NCI-H2227 (cell line): Measurements from ENCODE around the gene ASB18.
"Not testable (repeated sequence)": the region's sequence is repeated elsewhere in the genome, so short reads cannot be mapped to it uniquely, and the experiment has no call there.

Source experiments
- DNase-seq: peaks from one replicate; lab custom pipeline; 2025; ENCODE audit not compliant: unreplicated experiment; lab: John Stamatoyannopoulos, UW

The ASB18 gene, protein sequence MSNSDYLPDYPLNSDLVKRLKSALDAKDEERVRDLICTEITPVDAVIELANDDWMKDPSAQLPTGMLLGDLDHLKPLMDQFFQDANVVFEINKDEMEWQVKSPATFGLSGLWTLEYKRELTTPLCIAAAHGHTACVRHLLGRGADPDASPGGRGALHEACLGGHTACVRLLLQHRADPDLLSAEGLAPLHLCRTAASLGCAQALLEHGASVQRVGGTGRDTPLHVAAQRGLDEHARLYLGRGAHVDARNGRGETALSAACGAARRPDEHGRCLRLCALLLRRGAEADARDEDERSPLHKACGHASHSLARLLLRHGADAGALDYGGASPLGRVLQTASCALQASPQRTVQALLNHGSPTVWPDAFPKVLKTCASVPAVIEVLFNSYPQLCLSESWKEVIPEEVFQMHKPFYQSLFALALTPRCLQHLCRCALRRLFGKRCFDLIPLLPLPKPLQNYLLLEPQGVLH

DNA sequence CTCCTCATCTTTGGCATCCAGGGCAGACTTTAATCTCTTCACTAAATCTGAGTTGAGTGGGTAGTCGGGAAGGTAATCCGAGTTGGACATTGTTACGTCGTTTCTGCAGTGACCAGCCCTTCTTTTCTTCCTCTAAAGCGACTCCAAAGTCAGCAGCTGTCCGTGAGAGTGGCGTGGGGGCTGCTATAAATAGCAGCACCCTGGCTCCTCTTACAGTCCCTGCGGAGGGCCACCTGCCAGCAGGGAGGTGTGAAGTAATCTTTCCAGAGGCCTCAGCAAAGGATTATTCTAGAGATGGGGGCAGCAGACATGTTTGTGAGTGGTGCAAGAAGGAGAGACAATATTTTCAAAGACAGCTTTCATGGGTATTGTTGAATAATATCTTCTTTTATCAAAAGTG is at the start of gene ASB18:
Gene ASB18 (minus strand): TSS at position 151 of the 400 bp plus-strand sequence. CDS start 61 bp downstream, at position 90.
- no peak for DNase-seq

DNA sequence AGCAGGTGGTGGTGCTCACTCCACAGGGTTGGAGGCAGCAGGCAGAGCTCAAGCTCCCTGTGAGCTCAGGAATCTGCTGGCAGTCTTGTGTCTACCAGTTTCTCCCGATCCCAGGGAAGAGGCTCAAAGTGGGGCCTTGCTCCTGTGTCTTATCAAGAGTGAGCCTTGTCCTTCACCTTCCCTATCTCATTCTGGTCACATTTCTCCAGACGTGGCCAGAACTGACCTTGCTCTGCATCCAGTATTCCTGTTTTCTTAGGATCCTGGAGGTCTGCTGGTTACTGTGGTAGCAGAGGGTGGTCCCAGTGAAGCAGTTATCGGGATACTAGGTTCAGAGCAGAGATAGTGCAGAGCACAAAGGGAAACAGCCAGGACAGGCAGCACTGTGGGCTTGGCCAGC is 47.1 kb upstream of the ASB18 start:
- no peak for DNase-seq

DNA sequence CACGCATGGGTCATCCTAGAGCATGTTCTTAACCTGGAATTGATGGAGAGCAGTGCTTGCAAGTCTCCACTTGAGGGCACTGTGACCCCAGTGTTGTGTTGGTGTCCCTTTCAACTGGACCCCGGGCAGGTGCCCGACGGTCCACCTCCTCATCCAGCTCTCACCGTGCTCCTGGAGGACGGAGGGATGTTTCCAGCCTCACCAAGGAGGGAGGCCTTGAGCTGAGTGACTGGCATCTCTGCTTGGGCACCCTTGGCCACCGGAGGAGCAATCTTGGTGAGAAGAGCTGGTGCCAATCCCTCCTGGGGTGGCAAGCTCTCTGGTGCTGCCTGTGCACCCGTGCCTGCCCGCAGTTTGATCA is 45.4 kb upstream of the ASB18 start:
- DNase-seq, result no peak

DNA sequence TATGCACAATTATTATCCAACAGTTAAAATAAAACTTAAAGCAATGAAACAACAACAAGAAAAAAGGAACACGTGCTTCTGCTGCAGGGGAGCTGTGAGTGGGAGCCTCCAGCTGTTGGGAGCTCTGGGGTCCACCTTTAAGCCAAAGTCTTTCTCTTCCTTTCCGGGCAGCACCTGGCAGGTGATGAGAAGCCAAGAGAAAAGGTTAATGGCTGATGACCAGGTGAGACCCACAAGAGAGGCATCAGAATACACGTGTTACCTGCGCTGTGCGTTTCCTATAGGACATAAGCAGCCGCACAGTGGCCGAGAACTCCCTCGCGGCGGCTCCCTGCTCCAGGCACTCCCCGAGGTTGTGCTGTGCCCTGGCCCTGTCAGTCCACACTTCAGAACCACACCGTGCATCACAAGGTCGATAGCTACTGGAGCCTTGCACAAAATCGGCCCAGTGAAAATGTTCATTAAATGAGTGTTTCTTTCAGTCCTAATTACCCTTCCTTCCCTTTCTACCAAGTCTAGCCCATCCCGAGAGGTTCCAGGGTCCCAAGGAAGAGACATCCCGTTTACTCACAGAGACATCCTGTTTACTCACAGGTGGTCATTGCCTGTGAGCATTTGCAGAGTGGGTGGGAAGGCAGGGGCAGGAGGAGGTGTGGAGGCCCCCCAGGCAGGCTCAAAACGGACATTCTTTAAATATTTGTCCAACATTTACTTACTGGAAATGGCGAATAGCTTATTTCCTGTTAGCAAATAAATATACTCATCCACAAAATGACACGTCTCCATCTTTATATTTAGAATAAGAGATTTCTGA is 44.9 kb upstream of the ASB18 start:
- no peak for DNase-seq

DNA sequence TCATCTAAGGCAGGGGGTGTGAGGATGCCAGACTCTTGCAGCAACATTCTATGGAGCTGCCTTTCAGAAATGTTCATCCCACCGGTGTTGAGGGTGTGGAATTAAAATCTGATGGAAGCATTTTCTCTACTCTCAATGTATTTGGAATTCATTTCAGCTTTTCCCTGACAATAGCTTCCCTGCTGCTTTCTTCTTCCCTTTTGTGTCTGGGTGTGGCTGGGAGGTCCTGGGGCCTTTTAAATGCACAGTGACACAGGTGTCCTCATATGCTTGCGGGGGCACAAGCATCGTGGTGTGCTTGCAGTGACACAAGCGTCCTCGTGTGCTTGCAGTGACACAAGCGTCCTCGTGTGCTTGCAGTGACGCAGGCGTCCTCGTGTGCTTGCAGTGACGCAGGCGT is 43.4 kb upstream of the ASB18 start:
- DNase-seq, result no peak

DNA sequence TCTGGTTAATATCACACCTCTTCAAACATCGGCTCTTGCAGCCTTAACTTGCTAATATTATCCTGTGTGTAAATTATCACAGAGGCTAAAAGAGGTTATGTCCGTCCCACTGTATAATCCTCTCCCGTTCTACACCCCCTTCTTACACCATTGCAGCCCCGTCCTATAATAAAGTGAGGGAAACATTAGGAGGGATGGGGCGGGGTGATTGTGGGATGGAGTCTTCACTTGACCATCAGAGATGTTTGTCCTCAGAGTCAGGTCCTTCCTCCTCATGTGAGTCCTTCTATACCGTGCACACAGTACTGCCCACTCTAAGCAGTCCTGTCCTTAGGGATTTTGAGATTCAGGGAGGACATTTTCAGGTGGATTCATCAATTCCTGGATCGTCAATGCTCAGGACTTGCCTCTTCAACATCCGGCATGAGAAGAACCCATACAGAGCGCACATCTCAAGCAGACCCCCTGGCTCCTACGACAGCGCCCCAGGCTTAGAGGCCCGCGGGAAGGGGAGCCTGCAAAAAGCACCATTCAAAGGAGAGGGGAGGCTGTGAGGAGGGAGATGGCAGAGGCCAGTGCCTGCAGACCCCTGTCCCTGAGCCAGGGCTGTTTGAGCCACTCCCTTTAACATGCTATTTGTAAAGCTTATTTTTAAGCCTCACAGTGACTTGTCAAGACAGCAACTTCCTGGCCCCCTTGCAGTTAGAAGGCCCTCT is 42.8 kb upstream of the ASB18 start:
- no peak for DNase-seq

DNA sequence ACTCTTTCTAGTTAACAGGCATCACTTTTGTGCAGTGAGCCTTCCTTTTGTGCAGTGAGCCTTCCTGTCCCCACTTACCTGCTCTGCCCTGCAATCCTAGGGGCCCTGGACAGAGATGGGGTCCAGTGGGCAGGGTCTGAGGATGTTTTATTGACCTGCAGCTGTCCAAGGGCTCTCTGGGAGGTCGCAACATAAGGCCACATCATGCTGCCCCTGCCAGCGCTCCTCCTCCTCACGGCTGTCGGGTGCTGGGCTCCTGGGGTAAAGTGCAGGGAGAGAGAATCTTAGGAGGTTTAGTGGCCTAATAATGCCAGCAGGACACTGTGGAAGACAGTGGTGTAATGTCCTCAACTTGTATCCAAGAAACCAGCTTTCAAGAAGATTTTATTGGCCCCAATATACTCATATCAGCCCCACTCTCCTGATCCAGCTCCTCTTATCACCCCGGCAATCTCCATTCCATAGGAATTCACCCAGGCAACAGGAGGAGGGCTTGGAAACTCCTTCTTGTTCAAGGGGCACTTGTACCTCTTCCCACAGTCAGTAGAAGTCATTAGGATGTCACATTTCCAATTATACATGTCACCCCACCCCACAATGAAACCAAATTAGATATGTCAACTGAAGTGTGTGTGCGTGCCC is 41.9 kb upstream of the ASB18 start:
- no peak for DNase-seq

DNA sequence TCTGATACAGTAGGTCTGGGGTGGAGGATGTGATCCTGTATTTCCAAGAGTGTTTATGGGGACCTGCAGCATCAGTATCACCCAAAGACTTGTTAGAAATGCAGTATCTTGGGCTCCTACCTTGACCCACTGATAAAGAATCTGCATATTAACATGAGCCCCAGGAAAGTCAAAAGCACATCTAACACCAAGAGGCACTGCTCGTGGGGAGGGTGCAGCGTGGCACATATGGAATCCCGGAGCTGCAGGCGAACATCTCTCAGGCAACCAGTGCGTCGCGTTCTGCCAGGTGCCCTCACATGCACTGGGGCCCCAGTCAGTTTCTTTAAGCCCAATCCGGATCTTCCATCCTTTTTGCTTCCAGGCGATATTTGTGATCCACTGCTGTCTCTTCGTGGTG is 41.3 kb upstream of the ASB18 start:
- DNase-seq, result no peak

DNA sequence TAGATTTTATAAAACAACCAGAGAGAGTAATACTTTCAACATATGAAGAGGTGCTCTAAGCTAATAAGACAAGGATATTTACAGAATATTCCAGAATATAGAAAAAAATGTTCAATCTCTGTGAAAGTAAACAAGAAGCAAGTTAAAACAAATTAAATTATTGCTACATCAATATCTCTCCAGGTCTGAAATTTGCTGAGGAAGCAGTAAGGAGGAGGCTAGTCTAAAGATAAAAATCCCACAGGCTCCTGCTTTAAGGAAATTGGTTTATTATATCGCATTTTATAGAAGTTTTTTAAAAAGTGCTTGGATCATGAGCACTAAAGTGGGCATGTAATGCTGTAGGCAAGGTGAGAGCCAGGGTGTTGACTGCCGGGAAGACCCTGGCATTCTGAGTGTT is 39.7 kb upstream of the ASB18 start:
- DNase-seq, result no peak

DNA sequence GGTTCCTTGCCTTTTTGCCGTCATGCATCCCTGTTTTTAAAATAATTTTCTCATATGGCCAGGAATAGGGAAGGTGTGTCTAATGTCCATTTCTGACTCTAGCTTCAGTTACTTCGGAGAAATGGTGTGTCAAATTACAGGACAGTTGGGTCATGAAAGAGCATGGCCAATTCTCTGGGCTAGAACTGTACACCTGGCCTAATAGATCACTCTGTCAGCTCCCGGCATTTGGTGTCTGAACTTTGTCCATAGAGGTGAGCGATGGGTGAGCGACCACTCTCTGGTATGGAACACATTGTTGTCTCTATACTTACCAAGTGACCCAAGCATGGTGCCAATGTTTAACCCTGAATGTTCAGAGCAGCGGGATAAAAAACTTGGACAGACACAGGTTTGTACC is 38.3 kb upstream of the ASB18 start:
- no peak for DNase-seq

DNA sequence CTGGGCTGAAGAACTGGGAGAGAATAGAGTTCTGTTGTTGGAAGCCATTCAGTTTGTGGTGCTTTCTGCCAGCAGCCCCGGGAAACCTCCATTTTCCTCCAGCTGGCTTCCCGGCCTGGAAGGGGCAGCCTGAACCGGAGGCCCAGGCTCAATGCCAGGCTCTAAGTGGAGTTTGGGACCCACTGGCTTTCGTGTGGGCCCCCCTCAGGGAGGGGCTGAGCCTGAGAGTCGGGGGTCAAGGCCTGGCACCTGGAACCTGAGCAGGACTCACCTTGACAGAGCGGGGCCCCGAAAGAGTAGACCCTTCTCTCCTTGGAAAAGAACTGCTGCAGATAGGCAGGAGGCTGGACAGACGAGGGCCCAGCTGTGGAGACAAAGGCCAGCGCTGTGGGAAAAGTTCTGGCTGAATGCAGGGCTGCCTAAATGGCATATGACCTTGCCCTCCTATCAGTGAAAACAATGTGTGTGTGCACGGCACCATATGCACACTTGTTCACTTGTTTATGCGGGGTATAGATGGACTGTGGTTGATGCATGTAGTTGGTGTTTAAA is 34.8 kb upstream of the ASB18 start:
- no peak for DNase-seq

DNA sequence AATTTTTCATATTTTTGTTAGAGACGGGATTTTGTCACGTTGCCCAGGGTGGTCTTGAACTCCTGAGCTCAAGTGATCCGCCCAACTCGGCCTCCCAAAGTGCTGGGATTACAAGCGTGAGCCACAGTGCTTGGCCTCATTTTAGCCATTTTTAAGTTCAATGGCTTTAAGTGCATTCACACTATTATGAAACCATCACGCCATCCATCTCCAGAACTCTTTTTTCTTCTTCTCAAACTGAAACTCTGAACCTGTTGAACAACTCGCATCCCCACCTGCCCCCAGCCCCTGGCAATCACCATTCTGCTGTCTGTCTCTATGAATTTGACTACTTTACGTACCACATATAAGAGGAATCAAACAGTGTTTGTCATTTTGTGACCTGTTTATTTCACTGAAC is 31.3 kb upstream of the ASB18 start:
- DNase-seq, result no peak

DNA sequence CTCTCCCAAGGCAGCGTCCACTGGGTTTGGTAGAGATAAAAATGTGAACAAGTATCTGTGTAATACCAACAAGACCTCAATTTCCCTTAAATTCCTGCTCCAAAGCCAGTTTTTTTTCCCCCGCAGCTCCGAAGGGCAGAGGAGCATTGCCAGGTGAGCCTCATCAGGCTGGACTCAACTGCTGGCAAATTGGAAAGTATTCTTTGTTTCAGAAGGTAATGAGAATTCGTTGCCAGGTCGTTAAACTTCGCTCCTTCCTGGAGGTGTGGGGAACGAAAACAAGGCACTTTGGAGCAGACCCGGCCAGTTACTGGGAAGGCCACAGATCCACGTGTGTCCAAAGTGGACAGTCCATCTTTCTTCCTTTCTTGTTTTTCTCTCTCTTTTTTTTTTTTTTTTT is 30.4 kb upstream of the ASB18 start:
- no peak for DNase-seq

DNA sequence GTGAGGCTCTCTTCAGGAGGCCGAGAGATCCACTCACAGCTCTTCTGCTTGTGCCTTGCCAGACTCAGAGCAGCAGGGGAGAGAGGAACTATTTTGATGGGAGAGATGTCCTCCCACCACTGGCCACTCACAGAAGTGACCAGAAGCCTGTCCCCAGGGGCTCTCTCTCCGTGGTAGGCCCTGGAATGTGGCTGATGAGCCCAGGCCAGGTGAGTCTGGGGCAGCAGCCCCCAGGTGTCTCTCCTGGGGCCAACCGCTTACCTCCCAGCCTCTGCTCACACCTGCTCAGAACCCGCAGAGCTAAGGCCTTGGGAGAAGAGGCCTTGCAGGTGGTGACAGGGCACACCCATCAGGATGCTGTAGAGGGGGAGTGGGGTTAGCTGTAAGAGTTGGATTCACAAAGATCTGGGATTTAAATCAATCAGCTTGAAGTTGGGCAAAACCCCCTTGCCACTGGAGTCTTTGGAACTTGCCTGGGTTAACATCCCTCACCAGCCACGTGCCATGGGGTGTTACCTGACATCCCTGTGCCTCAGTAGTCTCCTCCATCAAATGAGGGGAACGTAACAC is 29.1 kb upstream of the ASB18 start:
- no peak for DNase-seq

DNA sequence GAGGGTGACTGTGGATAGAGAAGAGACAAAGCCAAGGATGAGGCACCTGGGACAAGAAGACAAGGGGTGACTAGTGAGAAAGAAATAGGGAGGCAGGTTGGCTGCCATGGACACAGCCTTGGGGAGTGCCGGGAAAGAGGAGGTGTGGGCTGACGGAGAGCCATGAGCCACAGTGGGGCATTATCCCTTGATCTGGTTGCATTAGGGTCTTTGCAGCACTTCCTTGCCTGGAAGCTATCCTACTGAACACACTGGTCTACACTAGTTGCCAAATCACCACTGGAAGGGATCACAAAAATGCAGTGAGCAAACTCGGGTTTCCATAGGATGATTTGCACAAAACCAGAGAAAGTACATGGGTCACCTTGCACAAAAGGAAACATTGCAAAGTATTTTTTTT is 27.7 kb upstream of the ASB18 start:
- DNase-seq, result no peak

DNA sequence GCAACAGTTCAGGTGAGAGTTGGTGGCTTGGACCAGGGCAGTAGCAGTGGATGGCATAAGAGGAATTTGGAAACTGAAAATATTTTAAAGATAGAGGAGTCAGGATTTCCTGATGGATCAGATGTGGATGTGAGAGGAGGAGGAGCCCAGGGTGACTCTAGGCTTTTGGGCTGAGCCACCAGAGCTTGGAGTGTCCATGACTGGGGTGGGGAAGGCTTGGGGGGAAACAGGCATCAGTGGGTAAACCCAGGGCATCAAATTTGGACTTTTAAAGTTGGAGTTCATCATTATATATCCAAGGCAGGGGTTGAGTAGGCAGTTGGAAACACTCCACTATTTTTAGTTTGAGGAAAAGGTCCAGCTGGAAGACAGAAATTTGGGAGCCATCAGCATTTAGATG is 27.3 kb upstream of the ASB18 start:
- no peak for DNase-seq

DNA sequence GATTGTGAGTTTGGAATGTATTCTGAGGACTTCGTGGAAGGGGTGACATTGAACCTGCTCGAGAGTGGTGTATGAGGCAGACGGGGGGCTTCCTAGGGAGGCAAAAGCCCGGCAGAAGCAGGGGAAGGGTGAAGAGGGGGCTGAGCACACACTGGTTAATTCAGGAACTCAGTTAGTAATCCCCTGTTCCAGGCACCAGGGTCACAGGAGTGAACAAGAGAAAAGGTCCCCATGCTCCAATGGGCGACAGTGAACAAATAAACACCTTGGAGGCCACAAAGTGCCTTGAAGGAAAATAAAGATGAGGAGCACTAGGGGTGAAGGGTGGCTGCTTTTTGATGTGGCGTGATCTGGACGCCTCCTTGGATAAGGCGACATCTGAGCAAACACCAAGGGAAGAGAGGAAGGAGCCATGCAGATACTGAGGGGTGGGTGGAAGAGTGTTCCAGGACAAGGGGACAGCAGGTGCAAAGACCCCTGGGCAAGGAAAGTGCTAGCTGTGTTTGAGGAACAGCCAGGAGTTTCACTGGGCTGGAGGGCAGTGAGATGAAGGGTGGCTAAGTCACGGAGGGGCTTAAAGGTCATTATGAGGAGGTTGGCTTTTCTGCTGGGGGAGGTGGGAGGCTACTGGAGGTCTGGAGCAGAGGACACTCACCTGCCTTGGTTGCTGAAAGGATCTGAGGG is 26.7 kb upstream of the ASB18 start:
- DNase-seq, result no peak

DNA sequence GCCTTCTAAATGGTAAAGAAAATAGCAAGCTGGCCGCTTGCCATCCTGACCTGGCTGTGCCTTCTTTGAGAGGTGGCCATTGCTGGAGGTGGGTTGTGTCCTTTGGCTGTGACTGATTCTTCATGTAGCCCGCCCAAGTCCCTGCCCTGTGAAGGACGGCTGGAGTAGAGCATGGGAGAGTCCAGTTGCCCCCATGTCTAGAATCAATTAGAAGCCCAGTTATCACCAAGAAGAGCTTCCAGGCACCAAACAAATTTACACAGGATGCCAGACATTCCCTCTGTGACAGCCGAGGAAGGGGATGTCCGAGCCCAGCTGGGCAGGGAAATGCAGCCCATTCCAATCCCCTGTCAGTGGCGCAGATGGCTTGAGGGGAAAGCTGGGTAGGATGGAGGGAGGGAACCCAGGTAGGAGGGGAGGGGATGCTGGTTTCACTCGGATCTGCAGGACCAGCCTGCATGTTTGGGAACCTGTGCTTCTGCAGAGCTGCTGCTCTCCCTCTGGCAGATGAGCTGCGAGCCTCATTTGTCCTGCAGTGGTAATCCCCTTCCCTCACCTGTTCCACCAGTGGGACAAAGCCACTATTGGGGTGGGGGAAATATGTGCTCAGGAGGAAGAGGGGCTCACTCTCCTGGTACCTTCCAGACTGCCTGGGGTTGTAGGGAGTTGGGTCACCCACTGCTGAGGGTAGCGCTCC is 25.7 kb upstream of the ASB18 start:
- no peak for DNase-seq

DNA sequence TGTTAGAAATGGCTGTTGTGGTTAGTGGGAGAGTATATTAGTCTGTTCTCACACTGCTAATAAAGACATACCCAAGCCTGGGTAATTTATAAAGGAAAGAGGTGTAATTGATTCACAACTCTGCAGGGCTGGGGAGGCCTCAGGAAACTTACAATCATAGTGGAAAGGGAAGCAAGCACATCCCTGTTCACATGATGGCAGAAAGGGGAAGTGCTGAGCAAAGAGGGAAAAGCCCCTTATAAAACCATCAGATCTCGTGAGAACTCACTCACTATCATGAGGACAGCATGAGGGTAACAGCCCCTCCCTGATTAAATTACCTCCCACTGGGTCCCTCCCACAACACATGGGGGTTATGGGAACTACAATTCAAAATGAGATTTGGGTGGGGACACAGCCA is 24.2 kb upstream of the ASB18 start:
- not testable (repeated sequence) for DNase-seq
